CD4-positive, alpha-beta T cell treated with Interleukin-1 beta for 1 hour (primary cell): ENCODE measurements around the gene BET1L.
"Not testable (repeated sequence)": the region's sequence is repeated elsewhere in the genome, so short reads cannot be mapped to it uniquely, and the experiment has no call there.

Experiments used
- DNase-seq, 2 donors: peaks; one replicate each; pipeline ENCODE4 v3.0.0-alpha.2; 2020 to 2022

BET1L gene

GRCh38 chr11:227824-228379 lies 20.7 kb upstream of the BET1L start:
- no peak for DNase-seq

- no peak for DNase-seq
These were observed 18.7 kb upstream of the BET1L start for GRCh38 chr11:225734-226453.

GRCh38 chr11:224424-224823 lies 17.2 kb upstream of the BET1L start:
- DNase-seq = no peak

GRCh38 chr11:223884-224283 lies 16.7 kb upstream of the BET1L start:
- no peak for DNase-seq

GRCh38 chr11:223026-223789 lies 16.0 kb upstream of the BET1L start:
- no peak for DNase-seq

GRCh38 chr11:221998-222789 lies 15.0 kb upstream of the BET1L start:
- DNase-seq = no peak

GRCh38 chr11:221539-221938 lies 14.3 kb upstream of the BET1L start:
- DNase-seq = no peak

GRCh38 chr11:220641-221215 lies 13.5 kb upstream of the BET1L start:
- not testable (repeated sequence) for DNase-seq

- DNase-seq = no peak
These were observed 11.8 kb upstream of the BET1L start for GRCh38 chr11:218815-219593.

GRCh38 chr11:217704-218103 lies 10.5 kb upstream of the BET1L start:
- DNase-seq = no peak

GRCh38 chr11:216081-216974 lies 9.1 kb upstream of the BET1L start:
- no peak for DNase-seq

- DNase-seq = no peak
These were observed 8.4 kb upstream of the BET1L start for GRCh38 chr11:215581-216037.

- no peak for DNase-seq
These were observed 6.9 kb upstream of the BET1L start for GRCh38 chr11:214083-214482.

- no peak for DNase-seq
These were observed 5.9 kb upstream of the BET1L start for GRCh38 chr11:213111-213510.

- no peak for DNase-seq
These were observed 5.2 kb upstream of the BET1L start for GRCh38 chr11:212150-213100.

- DNase-seq = no peak
These were observed 4.5 kb upstream of the BET1L start for GRCh38 chr11:211741-212140.

GRCh38 chr11:211295-211694 lies 4.1 kb upstream of the BET1L start:
- DNase-seq = no peak

- DNase-seq = no peak
These were observed 3.6 kb upstream of the BET1L start for GRCh38 chr11:210803-211180.

- no peak for DNase-seq
These were observed 3.1 kb upstream of the BET1L start for GRCh38 chr11:210122-210802.
